SHP77 (cell line): Measurements from ENCODE around the gene B3GALT4.

ENCODE experiments used
- DNase-seq, 2 experiments: peaks; one replicate each; lab custom pipeline; 2025; lab: John Stamatoyannopoulos, UW

B3GALT4 gene

DNA sequence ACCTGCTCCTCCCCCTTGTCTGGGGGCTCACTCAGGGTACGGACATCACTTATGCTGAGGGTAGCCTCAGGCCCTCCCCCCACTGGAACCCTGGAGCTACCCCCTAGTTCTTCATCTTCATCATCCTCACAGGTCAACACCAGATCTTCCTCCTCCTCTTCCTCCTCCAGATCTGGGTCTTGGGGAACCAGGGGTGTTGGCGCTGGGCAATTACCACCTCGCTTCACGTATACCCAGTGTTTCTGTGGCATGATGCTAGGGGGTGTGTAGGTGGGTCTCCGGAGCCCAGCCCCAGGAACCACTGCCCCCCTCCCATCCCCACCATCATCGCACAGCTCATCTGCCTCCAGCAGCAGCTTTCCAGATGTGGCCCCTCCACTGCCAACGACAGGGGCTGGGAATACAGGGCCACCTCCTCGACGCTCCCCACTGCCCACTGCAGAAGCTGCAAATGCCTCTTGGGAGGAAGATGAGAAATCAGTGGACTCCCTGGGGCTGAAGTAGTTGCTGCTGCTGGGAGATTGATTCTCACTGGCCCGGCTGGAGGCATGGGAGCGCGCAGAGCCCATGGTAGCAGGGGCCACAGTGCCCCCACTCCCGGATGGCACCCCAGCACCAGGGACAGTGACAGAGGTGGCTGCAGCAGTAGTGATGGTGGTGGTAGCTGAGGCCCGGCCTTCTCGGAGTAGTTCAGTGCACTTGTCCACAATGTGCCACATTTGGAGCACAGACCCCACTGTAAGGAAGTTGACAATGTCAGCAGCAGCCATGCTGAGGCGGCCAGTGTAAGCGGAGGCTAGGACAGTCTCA, 39.1 kb downstream of the B3GALT4 start:
- DNase-seq: no peak

DNA sequence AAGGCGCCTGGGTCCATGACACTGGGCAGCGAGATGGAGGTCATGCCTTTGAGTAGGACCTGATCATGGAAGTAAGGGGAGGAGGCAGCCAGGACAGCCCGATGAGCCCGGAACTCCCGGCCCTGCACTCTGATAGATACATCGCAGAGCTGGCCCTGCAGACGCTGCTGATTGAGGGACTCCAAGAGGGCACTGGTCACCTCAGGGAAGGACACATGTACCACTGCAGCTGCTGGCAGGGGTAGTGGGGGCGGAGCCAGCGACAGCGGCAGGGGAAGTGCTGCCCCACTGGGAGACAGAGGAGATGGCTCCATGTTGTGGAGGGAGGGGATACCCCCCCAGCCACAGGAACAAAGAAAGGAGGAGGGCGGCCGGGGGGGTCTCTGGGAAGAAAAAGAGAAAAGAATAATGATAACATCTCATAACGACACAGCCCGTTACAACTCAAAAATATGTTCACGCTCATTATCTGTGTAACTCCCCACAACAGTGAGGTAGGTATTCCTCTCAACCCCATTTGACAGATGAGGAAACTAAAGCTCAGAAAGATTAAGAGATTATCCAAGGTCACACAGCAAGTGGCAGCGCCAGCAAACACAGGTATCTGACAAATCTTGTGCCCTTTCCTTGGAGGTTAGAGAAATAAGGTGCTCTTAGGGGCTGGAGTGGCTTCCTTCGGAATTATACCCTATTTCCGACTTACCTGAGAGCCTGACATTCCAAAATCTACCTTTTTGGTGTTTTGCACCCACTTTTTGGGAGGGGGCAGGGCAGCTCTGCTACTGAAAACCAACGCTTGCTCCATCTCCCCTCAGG, 39.9 kb downstream of the B3GALT4 start:
- peak in 1 of 2 experiments; percentile 49 for DNase-seq

DNA sequence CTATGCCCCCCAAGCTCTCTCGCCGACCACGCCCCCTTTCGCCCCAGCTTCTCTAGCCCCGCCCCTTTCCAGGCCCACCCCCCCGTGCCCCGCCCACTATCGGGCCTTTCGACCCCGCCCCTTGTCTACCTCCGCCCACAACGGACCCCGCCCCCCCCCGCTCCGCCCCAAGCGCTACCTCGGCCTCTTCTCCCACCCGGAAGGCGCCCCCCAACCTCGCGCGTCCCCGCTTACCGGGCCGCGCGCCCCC, 40.4 kb downstream of the B3GALT4 start:
- no peak for DNase-seq

GRCh38 chr6:33317669-33318425, 40.9 kb downstream of the B3GALT4 start, which contains the start of gene ZBTB22:
TSS of gene ZBTB22 (minus strand) at chr6:33317744. CDS start at chr6:33316916, 828 bp downstream.
- DNase-seq: peak; percentile 98 to 99

DNA sequence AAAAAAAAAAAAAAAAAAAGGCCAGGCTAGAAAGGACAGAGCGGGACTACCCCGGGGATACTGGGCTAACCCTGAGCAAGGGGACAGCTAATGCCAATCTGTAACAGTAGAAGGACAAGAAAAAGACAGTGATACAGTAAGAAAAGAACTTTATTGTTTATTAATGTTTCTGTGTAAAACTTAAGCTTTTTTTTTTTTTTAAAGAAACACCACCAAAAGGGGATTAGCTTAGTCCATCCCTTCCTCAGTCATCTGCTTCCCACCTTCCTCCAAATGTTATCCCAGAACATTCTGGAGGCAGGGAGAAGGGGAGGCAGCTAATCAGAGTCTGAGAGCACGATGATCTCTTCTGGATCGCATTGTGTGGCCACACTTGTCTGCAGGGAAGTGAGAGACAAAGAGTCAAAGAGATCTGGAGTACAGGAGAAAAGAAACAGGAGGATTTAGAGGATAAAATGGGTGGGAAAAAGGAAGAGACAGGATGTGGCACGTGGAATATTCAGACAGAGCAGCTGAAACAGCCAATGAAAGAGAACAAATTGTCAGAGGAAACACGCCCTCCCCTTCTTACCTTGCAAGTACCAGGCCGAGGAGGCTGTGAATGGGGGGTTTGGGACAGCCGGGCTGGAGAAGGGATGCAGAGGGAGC, 41.6 kb downstream of the B3GALT4 start:
- no peak for DNase-seq

GRCh38 chr6:33319939-33320314, 43.0 kb downstream of the B3GALT4 start:
- no peak for DNase-seq

GRCh38 chr6:33320315-33321181, 43.6 kb downstream of the B3GALT4 start:
- no peak for DNase-seq

DNA sequence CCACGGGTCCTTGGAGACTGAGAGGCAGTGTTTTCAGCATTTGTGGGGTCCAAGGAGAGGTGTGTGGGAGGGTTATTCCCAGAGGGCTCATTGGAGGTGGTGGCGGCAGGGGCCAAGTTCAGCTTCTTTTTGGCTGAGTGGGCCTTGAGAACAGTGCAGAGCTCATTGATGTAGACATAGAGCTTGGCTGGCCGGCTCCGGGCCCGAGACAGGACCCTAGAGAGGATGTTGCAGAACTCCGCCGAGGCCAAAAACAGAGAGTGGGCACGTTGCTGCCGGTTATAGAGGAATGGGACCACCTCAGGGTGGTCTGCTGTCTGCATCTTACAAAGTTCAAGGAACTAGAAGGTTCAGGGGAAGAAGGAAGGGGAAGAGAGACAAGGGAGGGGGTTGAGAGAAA, 44.3 kb downstream of the B3GALT4 start:
- DNase-seq: no peak

DNA sequence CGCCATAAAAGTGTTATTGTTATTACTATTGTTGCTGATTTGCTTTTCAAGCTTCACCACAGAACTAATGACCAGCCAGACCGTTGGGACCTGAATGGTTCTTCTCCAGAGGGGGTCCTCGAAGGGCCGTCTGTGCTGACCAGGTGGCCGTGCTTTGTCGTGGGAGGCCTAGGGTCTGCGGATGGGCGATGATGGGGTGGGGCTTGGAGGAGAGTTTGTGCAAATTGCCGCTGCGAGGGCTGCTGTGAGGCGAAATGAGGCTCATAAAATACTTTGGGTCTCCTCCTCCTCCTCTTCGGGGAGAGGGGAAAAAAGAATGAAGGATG, 46.7 kb downstream of the B3GALT4 start:
- peak; percentile 43 to 66 for DNase-seq

DNA sequence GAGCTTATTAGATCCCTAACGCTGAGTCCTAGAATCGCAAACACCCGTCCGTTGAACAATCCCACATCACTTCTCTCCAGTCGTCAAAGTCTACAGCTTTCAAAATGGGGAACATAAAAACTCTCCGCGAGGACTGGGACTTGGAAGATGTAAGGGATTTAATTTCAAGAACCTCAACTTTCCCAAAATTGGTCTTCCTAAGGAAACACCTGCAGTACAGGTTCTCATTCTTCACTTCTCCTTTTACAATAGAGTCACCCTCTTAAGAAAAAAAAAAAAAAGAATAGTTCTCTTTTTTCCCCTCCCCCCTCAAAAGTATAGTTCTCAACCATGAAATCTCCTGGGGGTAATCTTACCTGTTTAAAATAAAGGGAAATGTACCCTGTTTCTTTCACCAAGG, 47.2 kb downstream of the B3GALT4 start:
- peak in 1 of 2 experiments; percentile 17 for DNase-seq
